Astrocyte of the cerebellum (primary cell): Measurements from ENCODE around the gene VARS2.
"Not testable (repeated sequence)": the region's sequence is repeated elsewhere in the genome, so short reads cannot be mapped to it uniquely, and the experiment has no call there.

ENCODE experiments used
- DNase-seq: peaks from one replicate; pipeline ENCODE4 v3.0.0-alpha.2; 2011; ENCODE audit warnings: low read depth
- H3K4me3 ChIP-seq: 2 replicates; pipeline ENCODE4 v1.5.1; 2011; ENCODE audit warnings: mild to moderate bottlenecking, low read depth, low read length, moderate library complexity
- in situ Hi-C: cut with HindIII; loops from 2 replicates; pipeline ENCODE4 v1.10.0; 2017; ENCODE audit warnings: low sequenced_read_pairs
- TF ChIP-seq, protein P1 (sequence below): IDR thresholded peaks from 2 replicates; pipeline ENCODE4 v1.5.1; 2012; ENCODE audit warnings: low read length, low read depth, moderate library complexity, mild to moderate bottlenecking; ENCODE audit errors: missing control alignments

VARS2 gene

DNA sequence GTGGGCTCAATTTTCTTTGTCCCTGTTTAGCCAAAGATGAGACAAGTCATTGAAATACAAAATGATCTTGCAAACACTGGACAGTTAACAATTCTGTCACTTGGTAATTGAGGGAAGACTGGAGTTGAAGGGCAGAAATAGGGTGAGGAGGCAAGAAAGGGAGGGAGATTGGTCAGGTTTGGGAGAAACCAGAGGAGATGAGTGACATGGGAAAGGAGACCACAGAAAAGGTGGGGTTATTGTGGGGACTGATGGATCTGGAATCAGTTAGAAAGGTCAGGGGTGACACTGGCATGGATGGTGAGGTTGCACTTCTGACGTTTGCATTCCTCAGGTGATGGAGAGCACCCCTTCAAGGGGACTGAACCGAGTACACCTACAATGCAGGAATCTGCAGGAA, 5.3 kb upstream of the VARS2 start:
- in situ Hi-C loops = no loop called here
- peak overlapping the region; percentile 99 for H3K4me3 ChIP-seq
- no peak for DNase-seq
- TF ChIP-seq, protein P1, sequence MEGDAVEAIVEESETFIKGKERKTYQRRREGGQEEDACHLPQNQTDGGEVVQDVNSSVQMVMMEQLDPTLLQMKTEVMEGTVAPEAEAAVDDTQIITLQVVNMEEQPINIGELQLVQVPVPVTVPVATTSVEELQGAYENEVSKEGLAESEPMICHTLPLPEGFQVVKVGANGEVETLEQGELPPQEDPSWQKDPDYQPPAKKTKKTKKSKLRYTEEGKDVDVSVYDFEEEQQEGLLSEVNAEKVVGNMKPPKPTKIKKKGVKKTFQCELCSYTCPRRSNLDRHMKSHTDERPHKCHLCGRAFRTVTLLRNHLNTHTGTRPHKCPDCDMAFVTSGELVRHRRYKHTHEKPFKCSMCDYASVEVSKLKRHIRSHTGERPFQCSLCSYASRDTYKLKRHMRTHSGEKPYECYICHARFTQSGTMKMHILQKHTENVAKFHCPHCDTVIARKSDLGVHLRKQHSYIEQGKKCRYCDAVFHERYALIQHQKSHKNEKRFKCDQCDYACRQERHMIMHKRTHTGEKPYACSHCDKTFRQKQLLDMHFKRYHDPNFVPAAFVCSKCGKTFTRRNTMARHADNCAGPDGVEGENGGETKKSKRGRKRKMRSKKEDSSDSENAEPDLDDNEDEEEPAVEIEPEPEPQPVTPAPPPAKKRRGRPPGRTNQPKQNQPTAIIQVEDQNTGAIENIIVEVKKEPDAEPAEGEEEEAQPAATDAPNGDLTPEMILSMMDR = no peak

GRCh38 chr6:30910473-30910872, 3.6 kb upstream of the VARS2 start:
- H3K4me3 ChIP-seq, DNase-seq, in situ Hi-C loops: not testable (repeated sequence)

DNA sequence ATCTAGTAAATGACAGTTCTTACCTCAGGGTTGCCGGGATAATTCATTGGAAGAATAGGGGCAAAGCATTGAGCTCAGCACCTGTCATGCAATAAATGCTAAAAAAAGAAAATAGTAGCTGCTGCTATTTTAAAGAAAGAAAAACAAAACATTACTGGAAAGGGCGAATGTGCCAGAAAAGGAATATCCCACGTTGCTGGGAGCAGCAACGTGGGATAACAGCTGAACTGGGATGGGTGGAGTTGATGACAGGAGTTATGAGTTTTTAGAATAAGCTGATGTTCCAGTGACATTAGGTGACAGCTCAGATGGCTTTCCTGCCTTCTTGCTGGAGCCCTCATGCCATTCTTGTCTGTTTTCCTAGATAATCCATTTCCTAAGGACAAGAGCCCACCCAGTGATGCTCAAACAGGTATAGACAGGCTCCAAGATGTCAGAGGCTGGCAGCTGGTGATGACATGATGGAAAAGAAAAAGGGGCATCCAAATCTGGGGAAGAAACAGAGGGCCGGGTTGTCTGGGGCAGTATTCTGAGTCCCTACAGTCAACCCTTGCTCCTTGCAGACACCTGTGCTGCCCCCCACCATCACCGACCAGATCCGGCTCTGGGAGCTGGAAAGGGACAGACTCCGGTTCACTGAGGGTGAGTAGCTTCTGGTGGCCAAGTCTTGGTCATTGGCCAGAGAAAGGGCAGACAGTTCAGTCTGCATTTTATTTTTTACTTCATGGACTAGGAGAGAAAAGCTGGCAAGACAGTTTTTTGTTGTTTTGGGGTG, 1.1 kb upstream of the VARS2 start:
- in situ Hi-C loops = no loop called here
- no peak overlapping the region for H3K4me3 ChIP-seq
- TF ChIP-seq, protein P1 = no peak
- DNase-seq = no peak

- in situ Hi-C loops = no loop called here
- peak overlapping the region; percentile 55 for H3K4me3 ChIP-seq
- TF ChIP-seq, protein P1 = no peak
- no peak for DNase-seq
Observed at GRCh38 chr6:30913721-30914075, 340 bp upstream of the VARS2 start.

DNA sequence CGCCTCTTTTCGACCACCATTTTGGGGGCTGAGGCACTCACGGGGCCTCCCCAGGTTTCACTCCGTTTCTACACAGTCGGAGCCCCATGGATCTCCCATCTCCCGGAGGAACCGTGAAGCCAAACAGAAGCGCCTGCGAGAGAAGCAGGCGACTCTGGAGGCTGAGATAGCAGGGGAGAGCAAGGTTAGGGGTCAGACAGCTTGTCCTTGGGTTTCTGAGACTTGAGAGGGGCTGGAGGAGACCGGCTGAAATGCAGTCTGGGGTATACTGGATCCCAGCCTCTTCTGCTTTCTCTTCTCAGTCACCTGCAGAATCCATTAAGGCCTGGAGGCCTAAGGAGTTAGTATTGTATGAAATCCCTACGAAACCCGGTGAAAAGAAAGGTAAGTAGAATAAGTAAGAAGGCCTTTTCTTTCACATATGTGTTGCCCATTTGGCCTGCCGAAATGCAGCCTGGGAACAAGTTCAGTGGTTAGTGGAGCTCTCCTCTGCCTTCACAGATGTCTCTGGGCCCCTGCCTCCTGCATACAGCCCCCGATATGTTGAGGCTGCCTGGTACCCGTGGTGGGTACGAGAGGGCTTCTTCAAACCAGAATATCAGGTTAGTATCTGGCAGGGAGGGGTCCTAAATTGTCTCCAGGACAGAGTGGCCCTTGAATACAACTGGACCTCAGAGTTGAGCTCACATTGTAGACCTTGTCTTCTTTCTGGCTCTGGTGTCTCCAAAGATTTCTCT, 984 bp downstream of the VARS2 start:
- TF ChIP-seq, protein P1 = no peak
- no peak for DNase-seq
- in situ Hi-C loops = loop anchor here (5.0 kb wide), 1 partner anchor 157 kb away; no protein-coding TSS in a partner anchor
- peak overlapping the region; percentile 55 for H3K4me3 ChIP-seq

- peak; percentile 63 for DNase-seq
- TF ChIP-seq, protein P1 = peak; percentile 75
- in situ Hi-C loops = loop anchor here (5.0 kb wide), 1 partner anchor 157 kb away; no protein-coding TSS in a partner anchor
- no peak overlapping the region for H3K4me3 ChIP-seq
Observed at GRCh38 chr6:30915591-30915946, 1.5 kb downstream of the VARS2 start.

- TF ChIP-seq, protein P1 = no peak
- H3K4me3 ChIP-seq = no peak overlapping the region
- in situ Hi-C loops = loop anchor here (5.0 kb wide), 1 partner anchor 155 kb away; no protein-coding TSS in a partner anchor
- no peak for DNase-seq
Observed at GRCh38 chr6:30917041-30917440, 3.0 kb downstream of the VARS2 start.
